Keratinocyte (primary cell): ENCODE results near the gene HNF4A. TPM values are rescaled to one million over a fixed set of nuclear protein-coding genes. Genes with fewer than 3 reads are reported as not detected.

Experiments
- DNase-seq: peaks from one replicate; pipeline ENCODE4 v3.0.0-alpha.2; 2011; ENCODE audit warnings: low read depth, missing footprints, low spot score
- FAIRE-seq: peaks from 2 replicates; lab custom pipeline; 2011; peaks lifted over from hg19 to GRCh38; lab: Jason Lieb, UNC
- H2AFZ ChIP-seq: 2 replicates; pipeline ENCODE4 v1.6.0; 2012; ENCODE audit warnings: low read length, control low read depth, inconsistent platforms; ENCODE audit not compliant: control insufficient read depth
- H3K27ac ChIP-seq: 2 replicates; pipeline ENCODE4 v1.5.1; 2011; ENCODE audit warnings: low read length; ENCODE audit not compliant: control insufficient read depth, insufficient read depth
- H3K27me3 ChIP-seq: 3 replicates; pipeline ENCODE4 v1.6.0; 2011; ENCODE audit warnings: low read length; ENCODE audit not compliant: control insufficient read depth, insufficient read depth; ENCODE audit errors: extremely low read depth
- H3K36me3 ChIP-seq, 2 experiments: 2 replicates in 1 of 2; 3 replicates in 1 of 2; pipeline ENCODE4 v1.5.1; 2011; ENCODE audit warnings: low read length in 2 of 2, mild to moderate bottlenecking in 1 of 2; ENCODE audit not compliant: control insufficient read depth in 2 of 2, insufficient read depth in 2 of 2; ENCODE audit errors: extremely low read depth in 1 of 2
- H3K4me1 ChIP-seq: 3 replicates; pipeline ENCODE4 v1.5.1; 2011; ENCODE audit warnings: low read length; ENCODE audit not compliant: control insufficient read depth, insufficient read depth; ENCODE audit errors: extremely low read depth
- H3K4me2 ChIP-seq: 3 replicates; pipeline ENCODE4 v1.6.0; 2011; ENCODE audit warnings: low read depth, low read length; ENCODE audit not compliant: control insufficient read depth, insufficient read depth; ENCODE audit errors: extremely low read depth
- H3K4me3 ChIP-seq, 3 experiments: fragments of 200-600 bp in 1 of 3; sonication (generic) in 1 of 3; 2 replicates in 2 of 3; 3 replicates in 1 of 3; pipeline ENCODE4 v1.5.1; 2011 to 2016; ENCODE audit warnings: low read length in 3 of 3, mild to moderate bottlenecking in 3 of 3, control low read depth in 2 of 3, inconsistent platforms in 1 of 3, low read depth in 1 of 3, mixed read lengths in 1 of 3, mixed run types in 1 of 3, moderate library complexity in 1 of 3; ENCODE audit not compliant: control insufficient read depth in 2 of 3, insufficient read depth in 2 of 3; ENCODE audit errors: extremely low read depth in 1 of 3
- H3K79me2 ChIP-seq: 2 replicates; pipeline ENCODE4 v1.6.0; 2012; ENCODE audit warnings: low read length; ENCODE audit not compliant: control insufficient read depth, insufficient read depth
- H3K9ac ChIP-seq: 3 replicates; pipeline ENCODE4 v1.6.0; 2011; ENCODE audit warnings: low read length; ENCODE audit not compliant: control insufficient read depth, insufficient read depth; ENCODE audit errors: extremely low read depth
- H3K9me1 ChIP-seq: 3 replicates; pipeline ENCODE4 v1.6.0; 2011; ENCODE audit warnings: low read length; ENCODE audit not compliant: control insufficient read depth, insufficient read depth; ENCODE audit errors: extremely low read depth
- H3K9me3 ChIP-seq: 2 replicates; pipeline ENCODE4 v1.5.1; 2012; ENCODE audit warnings: low read depth, low read length; ENCODE audit not compliant: control insufficient read depth
- H4K20me1 ChIP-seq: 3 replicates; pipeline ENCODE4 v1.6.0; 2011; ENCODE audit warnings: low read length; ENCODE audit not compliant: control insufficient read depth, insufficient read depth; ENCODE audit errors: extremely low read depth
- EZH2 ChIP-seq: IDR thresholded peaks from one replicate; pipeline ENCODE4 v1.6.1; 2012; ENCODE audit warnings: inconsistent platforms, mild to moderate bottlenecking, low read length, moderate library complexity
- dilution Hi-C: fragments of 300-500 bp; cut with MboI; formaldehyde crosslinking; loops from one replicate; pipeline ENCODE4 v1.7.0; 2020; ENCODE audit warnings: low sequenced_read_pairs; ENCODE audit not compliant: extremely low pct_ligation_motif_present
- polyA plus RNA-seq, 5 experiments: library from polyadenylated mRNA; depleted of rRNA in 3 of 5; stranded (reverse) in 3 of 5; stranded (forward) in 1 of 5; unstranded in 1 of 5; fragments of >200 nt; gene quantifications; 1 replicate in 1 of 5; 2 replicates in 3 of 5; 3 replicates in 1 of 5; pipeline versions ENCODE4 v1.2.1 to v1.2.3, GENCODE V29; 2011 to 2012; ENCODE audit warnings: missing spikeins in 2 of 5, low read depth in 1 of 5, low replicate concordance in 1 of 5
- TF ChIP-seq, protein P1 (sequence below), 3 experiments: IDR thresholded peaks in 1 of 3; conservative IDR thresholded peaks in 1 of 3; optimal IDR thresholded peaks in 1 of 3; 2 replicates in 2 of 3; 3 replicates in 1 of 3; pipeline versions ENCODE3 to v1.5.1; 2011; ENCODE audit warnings: low read length in 3 of 3, mild to moderate bottlenecking in 3 of 3, moderate library complexity in 2 of 3, control low read depth in 1 of 3, inconsistent platforms in 1 of 3; ENCODE audit not compliant: insufficient read depth in 2 of 3; ENCODE audit errors: extremely low read depth in 1 of 3

Gene HNF4A
- polyA plus RNA-seq, 1 donor (not counting 4 experiments of a cell fraction or from before 2014, with no cell fraction given) = not detected

DNA sequence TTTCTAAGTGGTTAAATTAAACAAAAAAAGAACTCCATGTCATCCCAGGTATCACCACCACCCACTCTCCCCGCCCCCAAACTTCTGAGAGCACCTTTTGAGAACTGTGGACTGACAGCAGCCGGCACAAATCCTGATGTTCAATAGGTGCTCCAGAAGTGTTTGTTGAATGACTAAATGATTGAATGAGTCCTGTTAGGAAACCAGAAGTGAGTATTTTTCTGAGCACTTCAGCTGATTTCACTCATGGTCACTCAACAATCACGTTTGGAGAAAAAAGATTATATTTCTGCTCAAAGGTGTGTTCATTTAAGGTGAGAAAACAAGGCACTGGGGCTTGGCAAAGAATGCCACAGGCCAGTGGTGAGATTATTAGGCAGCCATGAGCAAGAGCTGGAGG is 6.2 kb upstream of the HNF4A start:
- Histone ChIP-seq H3K9ac (no peak overlapping the region), H3K36me3 (no peaks in the 10 kb centered on the region), H4K20me1 (no peaks in the 10 kb centered on the region), H3K4me2 (no peak overlapping the region), H3K4me1 (no peaks in the 10 kb centered on the region), H3K9me3 (no peaks in the 10 kb centered on the region), H3K27me3 (no peaks in the 10 kb centered on the region), H3K9me1 (no peaks in the 10 kb centered on the region), H2AFZ (no peak overlapping the region), H3K4me3 (no peak overlapping the region), H3K79me2 (no peaks in the 10 kb centered on the region), H3K27ac (no peak overlapping the region)
- DNase-seq = no peak
- dilution Hi-C loops = no loop called here
- FAIRE-seq = no peak
- TF ChIP-seq, protein P1, sequence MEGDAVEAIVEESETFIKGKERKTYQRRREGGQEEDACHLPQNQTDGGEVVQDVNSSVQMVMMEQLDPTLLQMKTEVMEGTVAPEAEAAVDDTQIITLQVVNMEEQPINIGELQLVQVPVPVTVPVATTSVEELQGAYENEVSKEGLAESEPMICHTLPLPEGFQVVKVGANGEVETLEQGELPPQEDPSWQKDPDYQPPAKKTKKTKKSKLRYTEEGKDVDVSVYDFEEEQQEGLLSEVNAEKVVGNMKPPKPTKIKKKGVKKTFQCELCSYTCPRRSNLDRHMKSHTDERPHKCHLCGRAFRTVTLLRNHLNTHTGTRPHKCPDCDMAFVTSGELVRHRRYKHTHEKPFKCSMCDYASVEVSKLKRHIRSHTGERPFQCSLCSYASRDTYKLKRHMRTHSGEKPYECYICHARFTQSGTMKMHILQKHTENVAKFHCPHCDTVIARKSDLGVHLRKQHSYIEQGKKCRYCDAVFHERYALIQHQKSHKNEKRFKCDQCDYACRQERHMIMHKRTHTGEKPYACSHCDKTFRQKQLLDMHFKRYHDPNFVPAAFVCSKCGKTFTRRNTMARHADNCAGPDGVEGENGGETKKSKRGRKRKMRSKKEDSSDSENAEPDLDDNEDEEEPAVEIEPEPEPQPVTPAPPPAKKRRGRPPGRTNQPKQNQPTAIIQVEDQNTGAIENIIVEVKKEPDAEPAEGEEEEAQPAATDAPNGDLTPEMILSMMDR (optimal IDR thresholded peaks at IDR 0.05 in 1 of 3, IDR thresholded peaks at IDR 0.05 in 1 of 3, conservative IDR thresholded peaks at IDR 0.05 in 1 of 3; ENCODE audit: extremely low read depth in 1 of 3, insufficient read depth in 2 of 3, low read length in 3 of 3) = no peak
- no peak for TF ChIP-seq EZH2

DNA sequence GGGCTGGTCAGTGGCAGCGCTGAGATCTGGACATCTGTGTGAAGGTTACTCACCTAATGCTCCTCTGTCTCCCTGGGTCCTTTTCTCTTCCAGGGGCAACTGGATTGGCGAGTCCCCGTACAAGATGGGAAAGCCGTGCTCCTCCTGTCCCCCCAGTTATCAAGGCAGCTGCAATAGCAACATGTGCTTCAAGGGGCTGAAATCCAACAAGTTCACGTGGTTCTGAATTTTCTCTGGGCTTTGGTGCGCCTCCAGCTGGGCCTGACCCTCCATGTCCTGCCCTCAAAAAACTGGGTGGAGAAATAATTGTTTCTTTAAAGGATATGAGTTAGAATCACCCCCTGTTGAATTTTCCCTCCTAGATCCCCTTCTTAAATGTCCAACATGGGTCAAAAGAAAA is 4.9 kb upstream of the HNF4A start:
- H3K9me3 ChIP-seq = no peaks in the 10 kb centered on the region
- DNase-seq (no peak), FAIRE-seq (no peak)
- H4K20me1 ChIP-seq = no peaks in the 10 kb centered on the region
- no peak overlapping the region for H2AFZ ChIP-seq
- H3K9ac ChIP-seq = no peak overlapping the region
- no peak overlapping the region for H3K27ac ChIP-seq
- H3K4me1 ChIP-seq = no peaks in the 10 kb centered on the region
- no peak for TF ChIP-seq EZH2
- TF ChIP-seq, protein P1 (optimal IDR thresholded peaks at IDR 0.05 in 1 of 3, IDR thresholded peaks at IDR 0.05 in 1 of 3, conservative IDR thresholded peaks at IDR 0.05 in 1 of 3; ENCODE audit: extremely low read depth in 1 of 3, insufficient read depth in 2 of 3, low read length in 3 of 3) = no peak
- no peak overlapping the region for H3K4me2 ChIP-seq
- H3K4me3 ChIP-seq = no peak overlapping the region
- no peaks in the 10 kb centered on the region for H3K27me3 ChIP-seq
- dilution Hi-C loops = no loop called here
- no peaks in the 10 kb centered on the region for H3K79me2 ChIP-seq
- H3K36me3 ChIP-seq = no peaks in the 10 kb centered on the region
- no peaks in the 10 kb centered on the region for H3K9me1 ChIP-seq
